ENCODE data around the gene DDX3X.

- TF ChIP-seq, protein P1, sequence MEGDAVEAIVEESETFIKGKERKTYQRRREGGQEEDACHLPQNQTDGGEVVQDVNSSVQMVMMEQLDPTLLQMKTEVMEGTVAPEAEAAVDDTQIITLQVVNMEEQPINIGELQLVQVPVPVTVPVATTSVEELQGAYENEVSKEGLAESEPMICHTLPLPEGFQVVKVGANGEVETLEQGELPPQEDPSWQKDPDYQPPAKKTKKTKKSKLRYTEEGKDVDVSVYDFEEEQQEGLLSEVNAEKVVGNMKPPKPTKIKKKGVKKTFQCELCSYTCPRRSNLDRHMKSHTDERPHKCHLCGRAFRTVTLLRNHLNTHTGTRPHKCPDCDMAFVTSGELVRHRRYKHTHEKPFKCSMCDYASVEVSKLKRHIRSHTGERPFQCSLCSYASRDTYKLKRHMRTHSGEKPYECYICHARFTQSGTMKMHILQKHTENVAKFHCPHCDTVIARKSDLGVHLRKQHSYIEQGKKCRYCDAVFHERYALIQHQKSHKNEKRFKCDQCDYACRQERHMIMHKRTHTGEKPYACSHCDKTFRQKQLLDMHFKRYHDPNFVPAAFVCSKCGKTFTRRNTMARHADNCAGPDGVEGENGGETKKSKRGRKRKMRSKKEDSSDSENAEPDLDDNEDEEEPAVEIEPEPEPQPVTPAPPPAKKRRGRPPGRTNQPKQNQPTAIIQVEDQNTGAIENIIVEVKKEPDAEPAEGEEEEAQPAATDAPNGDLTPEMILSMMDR (conservative IDR thresholded peaks at IDR 0.05; ENCODE audit: low read length) = no peak
- no peak for TF ChIP-seq EZH2phosphoT487 (IDR thresholded peaks at IDR 0.05; ENCODE audit: borderline replicate concordance)
These were observed 18.4 kb downstream of the DDX3X start for GRCh38 chrX:41352329-41352838.
